Activated T-helper 17 cell treated with anti-CD3 and anti-CD28 coated beads, Interleukin-2, amount 50 U/mL, for 72 hours (primary cell): Measurements from ENCODE around the gene SNAI1. TPM values are rescaled to one million over a fixed set of nuclear protein-coding genes. Genes with fewer than 3 reads are reported as not detected.
"Not testable (repeated sequence)": the region's sequence is repeated elsewhere in the genome, so short reads cannot be mapped to it uniquely, and the experiment has no call there.

ENCODE experiments used
- ATAC-seq: fragments of 150-1000 bp; cut with Tn5 transposase; replicated peaks from 2 replicates; pipeline ENCODE4 v1.10.0; 2021; ENCODE audit warnings: mild to moderate bottlenecking, moderate library complexity
- H3K27ac Mint-ChIP-seq: one replicate; pipeline ENCODE4 v1.8.0; 2022; ENCODE audit warnings: mixed read lengths
- H3K27me3 Mint-ChIP-seq: one replicate; pipeline ENCODE4 v1.8.0; 2022; ENCODE audit warnings: mixed read lengths
- H3K36me3 Mint-ChIP-seq: one replicate; pipeline ENCODE4 v1.8.0; 2022; ENCODE audit warnings: low read depth, mild to moderate bottlenecking, mixed read lengths
- H3K4me1 Mint-ChIP-seq: one replicate; pipeline ENCODE4 v1.8.0; 2022; ENCODE audit warnings: mixed read lengths
- H3K4me3 Mint-ChIP-seq: one replicate; pipeline ENCODE4 v1.8.0; 2022; ENCODE audit warnings: mild to moderate bottlenecking, mixed read lengths
- H3K9me3 Mint-ChIP-seq: one replicate; pipeline ENCODE4 v1.8.0; 2022; ENCODE audit warnings: mixed read lengths
- total RNA-seq, 2 donors: library from RNA; stranded (reverse); gene quantifications; one replicate each; pipeline ENCODE4 v1.2.3, GENCODE V29; 2022

Gene SNAI1
- total RNA-seq, 2 donors from 2014 or later = 0.34 TPM; not detected in 1

DNA sequence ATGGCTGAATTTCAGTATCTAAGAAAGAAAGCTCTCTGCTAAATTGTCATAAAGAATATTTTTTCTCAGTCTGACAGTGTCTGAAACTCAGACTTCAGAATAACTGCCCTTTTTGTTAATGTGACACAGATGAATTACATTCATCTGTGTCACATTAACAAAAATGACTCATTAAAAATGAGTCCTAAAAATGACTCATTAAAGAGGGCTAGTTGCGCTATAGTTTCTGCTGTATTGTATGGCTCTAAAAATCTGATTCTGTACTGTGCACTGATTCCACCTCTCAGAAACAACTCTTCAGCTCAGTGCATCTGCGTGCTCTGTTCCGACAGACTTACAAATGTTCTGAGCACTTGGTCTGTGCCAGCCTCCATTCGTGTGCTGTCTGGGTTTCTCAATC lies 31.6 kb upstream of the SNAI1 start:
- Mint-ChIP-seq H3K4me1 (peaks cover 17% of the 10 kb centered on the region), H3K27ac (peak overlapping the region; percentile 70), H3K36me3 (peaks cover 91% of the 10 kb centered on the region), H3K27me3 (no peaks in the 10 kb centered on the region), H3K4me3 (peak overlapping the region; percentile 42), H3K9me3 (no peaks in the 10 kb centered on the region)
- peak; percentile 98 for ATAC-seq

DNA sequence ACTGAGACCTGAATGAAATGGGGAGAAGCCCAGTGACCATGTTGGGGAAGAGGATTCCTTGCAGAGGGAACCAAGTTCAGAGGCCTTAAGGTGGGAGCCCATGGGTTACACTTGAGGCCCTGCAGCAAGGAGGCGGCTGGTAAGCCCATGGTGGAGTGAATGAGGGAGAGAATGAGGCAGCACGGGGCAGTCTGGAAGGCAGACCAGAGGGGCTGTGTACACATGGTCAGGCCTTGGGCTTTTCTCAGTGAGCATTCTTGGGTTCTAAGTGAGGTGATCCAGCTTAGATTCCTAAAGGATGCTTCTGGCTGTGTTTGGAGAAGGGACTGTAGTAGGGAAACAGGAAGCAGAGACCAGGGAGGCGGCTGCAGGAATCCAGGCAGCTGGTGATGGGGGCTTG lies 27.6 kb upstream of the SNAI1 start:
- Mint-ChIP-seq H3K4me1 (peaks cover 18% of the 10 kb centered on the region), H3K4me3 (no peak overlapping the region), H3K9me3 (no peaks in the 10 kb centered on the region), H3K36me3 (peaks cover 83% of the 10 kb centered on the region), H3K27me3 (no peaks in the 10 kb centered on the region), H3K27ac (no peak overlapping the region)
- no peak for ATAC-seq

DNA sequence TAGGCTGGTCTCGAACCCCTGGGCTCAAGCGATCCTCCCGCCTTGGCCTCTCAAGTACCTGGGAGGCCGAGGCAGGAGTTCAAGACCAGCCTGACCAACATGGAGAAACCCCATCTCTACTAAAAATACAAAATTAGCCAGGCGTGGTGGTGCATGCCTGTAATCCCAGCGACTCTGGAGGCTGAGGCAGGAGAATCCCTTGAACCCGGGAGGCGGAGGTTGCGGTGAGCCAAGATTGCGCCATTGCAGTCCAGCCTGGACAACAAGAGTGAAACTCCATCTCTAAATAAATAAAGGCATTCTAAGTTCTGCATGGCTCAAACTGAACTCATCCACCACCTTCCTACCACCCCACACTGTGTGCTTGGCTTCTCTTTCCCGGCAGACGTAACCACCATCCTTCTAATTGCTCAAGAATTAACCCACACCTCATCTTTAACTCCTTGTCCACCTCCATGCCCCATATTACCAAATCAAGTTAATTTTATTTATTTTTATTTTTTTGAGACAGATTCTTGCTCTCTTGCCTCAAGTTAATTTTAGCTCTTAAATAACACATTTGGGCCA lies 26.9 kb upstream of the SNAI1 start:
- not testable (repeated sequence) for H3K4me3 Mint-ChIP-seq, H3K27ac Mint-ChIP-seq, ATAC-seq, H3K9me3 Mint-ChIP-seq, H3K27me3 Mint-ChIP-seq
- H3K4me1 Mint-ChIP-seq = peaks cover 13% of the 10 kb centered on the region
- peaks cover 76% of the 10 kb centered on the region for H3K36me3 Mint-ChIP-seq

- H3K27me3 Mint-ChIP-seq = no peaks in the 10 kb centered on the region
- H3K4me3 Mint-ChIP-seq = no peak overlapping the region
- peaks cover 68% of the 10 kb centered on the region for H3K36me3 Mint-ChIP-seq
- H3K27ac Mint-ChIP-seq = no peak overlapping the region
- no peaks in the 10 kb centered on the region for H3K9me3 Mint-ChIP-seq
- H3K4me1 Mint-ChIP-seq = peaks cover 8% of the 10 kb centered on the region
- no peak for ATAC-seq
Observed at GRCh38 chr20:49956689-49957088, 26.1 kb upstream of the SNAI1 start.

DNA sequence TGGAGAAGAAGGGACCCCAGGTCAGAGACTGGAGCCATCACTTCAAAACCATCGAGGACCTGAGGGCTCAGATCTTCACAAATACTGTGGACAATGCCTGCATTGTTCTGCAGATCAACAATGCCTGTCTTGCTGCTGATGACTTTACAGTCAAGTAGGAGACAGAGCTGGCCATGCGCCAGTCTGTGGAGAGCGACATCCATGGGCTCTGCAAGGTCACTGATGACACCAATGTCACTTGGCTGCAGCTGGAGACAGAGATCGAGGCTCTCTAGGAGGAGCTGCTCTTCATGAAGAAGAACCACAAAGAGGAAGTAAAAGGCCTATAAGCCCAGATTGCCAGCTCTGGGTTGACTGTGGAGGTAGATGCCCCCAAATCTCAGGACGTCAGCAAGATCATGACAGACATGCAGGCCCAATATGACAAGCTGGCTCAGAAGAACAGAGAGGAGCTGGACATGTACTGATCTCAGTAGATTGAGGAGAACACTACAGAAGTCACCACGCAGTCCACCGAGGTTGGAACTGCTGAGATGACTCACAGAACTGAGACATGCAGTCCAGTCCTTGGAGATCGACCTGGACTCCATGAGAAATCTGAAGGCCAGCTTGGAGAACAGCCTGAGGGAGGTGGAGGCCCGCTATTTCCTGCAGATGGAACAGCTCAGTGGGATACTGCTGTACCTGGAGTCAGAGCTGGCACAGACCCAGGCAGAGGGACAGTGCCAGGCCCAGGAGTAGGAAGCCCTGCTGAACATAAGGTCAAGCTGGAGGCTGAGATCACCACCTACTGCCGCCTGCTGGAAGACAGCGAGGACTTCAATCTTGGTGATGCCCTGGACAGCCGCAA lies 25.5 kb upstream of the SNAI1 start:
- ATAC-seq = peak; percentile 49
- Mint-ChIP-seq H3K36me3 (peaks cover 62% of the 10 kb centered on the region), H3K27ac (peak overlapping the region; percentile 12)
- not testable (repeated sequence) for H3K4me1 Mint-ChIP-seq, H3K4me3 Mint-ChIP-seq, H3K9me3 Mint-ChIP-seq, H3K27me3 Mint-ChIP-seq

GRCh38 chr20:49961413-49961812 lies 21.4 kb upstream of the SNAI1 start:
- Mint-ChIP-seq H3K36me3 (peaks cover 28% of the 10 kb centered on the region), H3K27me3 (no peaks in the 10 kb centered on the region), H3K9me3 (no peaks in the 10 kb centered on the region), H3K4me1 (peaks cover 8% of the 10 kb centered on the region), H3K27ac (no peak overlapping the region), H3K4me3 (no peak overlapping the region)
- ATAC-seq = no peak

DNA sequence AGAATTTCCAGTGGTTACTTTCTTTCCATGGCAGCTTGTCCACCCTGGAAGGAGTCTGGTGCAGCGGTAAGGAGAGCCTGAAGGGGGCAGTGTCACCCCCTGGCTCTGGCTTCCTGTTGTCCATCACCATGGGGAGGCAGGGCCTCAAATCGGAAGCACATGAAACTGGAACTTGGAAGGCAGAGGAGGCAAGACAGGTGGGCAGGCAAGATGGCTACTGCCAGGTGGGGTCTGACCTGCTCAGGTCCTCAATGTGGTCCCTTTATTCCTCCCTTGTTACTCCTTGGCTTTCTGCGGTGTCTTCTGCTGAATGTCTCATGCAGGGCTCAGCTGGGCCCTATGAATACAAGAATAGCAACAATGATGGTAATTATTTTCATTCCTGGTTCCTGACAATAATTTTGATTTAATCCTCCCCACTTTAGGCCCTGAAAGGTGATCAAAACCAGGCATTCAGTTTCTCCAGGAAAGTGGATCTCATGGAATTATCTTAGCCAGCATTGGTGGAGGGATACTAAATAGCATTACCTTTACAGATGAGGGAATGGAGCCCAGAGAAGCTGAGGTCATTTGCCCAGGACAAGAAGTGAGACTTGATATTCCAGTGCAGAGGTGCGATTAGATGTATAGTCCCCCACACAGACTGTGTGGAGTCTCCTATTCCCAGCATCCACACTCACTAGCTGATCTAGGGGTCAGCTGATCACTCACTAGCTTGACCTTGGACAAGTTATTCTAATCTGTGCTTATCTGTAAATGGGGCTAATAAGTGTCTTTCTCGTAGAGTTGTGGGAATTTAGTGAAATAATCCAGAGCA lies 17.6 kb upstream of the SNAI1 start:
- Mint-ChIP-seq H3K9me3 (no peaks in the 10 kb centered on the region), H3K27me3 (no peaks in the 10 kb centered on the region), H3K4me3 (no peak overlapping the region), H3K4me1 (no peaks in the 10 kb centered on the region), H3K27ac (no peak overlapping the region), H3K36me3 (no peaks in the 10 kb centered on the region)
- ATAC-seq = peak; percentile 69

DNA sequence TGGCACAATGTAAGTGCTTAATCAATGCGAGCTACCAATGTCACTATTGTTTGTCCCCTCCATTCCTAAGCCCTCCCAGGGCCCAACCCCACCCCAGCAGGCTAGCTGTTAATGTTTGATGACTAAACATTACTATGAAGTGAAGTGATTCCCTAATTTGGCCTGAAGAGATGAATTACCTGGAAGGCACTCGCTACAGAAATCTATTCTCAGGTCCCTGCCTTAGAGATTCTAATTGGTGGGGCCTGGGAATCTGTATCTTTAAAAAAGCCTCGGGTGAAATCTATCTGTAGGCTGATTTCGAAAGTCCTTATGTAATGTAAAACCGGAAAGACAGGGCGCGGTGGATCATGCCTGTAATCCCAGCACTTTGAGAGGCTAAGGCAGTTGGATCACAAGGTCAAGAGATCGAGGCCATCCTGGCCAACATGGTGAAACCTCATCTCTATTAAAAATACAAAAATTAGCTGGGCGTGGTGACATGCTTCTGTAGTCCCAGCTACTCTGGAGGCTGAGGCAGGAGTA lies 16.9 kb upstream of the SNAI1 start:
- no peaks in the 10 kb centered on the region for H3K4me1 Mint-ChIP-seq
- no peak for ATAC-seq
- H3K9me3 Mint-ChIP-seq = no peaks in the 10 kb centered on the region
- no peak overlapping the region for H3K4me3 Mint-ChIP-seq
- H3K27me3 Mint-ChIP-seq = no peaks in the 10 kb centered on the region
- H3K36me3 Mint-ChIP-seq = no peaks in the 10 kb centered on the region
- no peak overlapping the region for H3K27ac Mint-ChIP-seq

GRCh38 chr20:49966861-49967260 lies 15.9 kb upstream of the SNAI1 start:
- no peak for ATAC-seq
- Mint-ChIP-seq H3K9me3 (no peaks in the 10 kb centered on the region), H3K27me3 (no peaks in the 10 kb centered on the region), H3K4me3 (no peak overlapping the region), H3K4me1 (no peaks in the 10 kb centered on the region), H3K36me3 (no peaks in the 10 kb centered on the region), H3K27ac (no peak overlapping the region)

GRCh38 chr20:49969234-49969633 lies 13.5 kb upstream of the SNAI1 start:
- no peaks in the 10 kb centered on the region for H3K9me3 Mint-ChIP-seq
- H3K4me3 Mint-ChIP-seq = no peak overlapping the region
- no peaks in the 10 kb centered on the region for H3K36me3 Mint-ChIP-seq
- no peaks in the 10 kb centered on the region for H3K4me1 Mint-ChIP-seq
- no peaks in the 10 kb centered on the region for H3K27me3 Mint-ChIP-seq
- no peak for ATAC-seq
- no peak overlapping the region for H3K27ac Mint-ChIP-seq

DNA sequence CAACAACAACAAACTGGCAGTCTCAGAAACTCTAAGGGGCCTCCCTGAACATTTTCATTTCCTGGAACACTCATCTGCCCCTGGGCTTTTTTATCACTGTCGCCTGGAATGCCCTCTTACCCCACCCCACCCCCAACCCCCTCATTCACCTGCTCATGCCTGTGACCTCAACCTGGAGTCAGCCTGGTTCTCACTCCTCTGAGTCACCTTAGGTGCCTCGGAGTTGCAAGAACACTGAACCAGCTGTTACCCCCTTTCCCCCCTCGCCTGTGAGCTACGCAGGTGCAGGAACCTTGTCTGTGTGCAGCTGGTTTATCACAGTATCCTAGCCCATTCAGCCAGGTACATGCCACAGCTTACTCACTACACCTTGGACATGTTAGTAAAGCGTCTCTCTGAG lies 12.8 kb upstream of the SNAI1 start:
- Mint-ChIP-seq H3K4me1 (no peaks in the 10 kb centered on the region), H3K4me3 (no peak overlapping the region), H3K36me3 (no peaks in the 10 kb centered on the region), H3K9me3 (no peaks in the 10 kb centered on the region), H3K27ac (no peak overlapping the region), H3K27me3 (no peaks in the 10 kb centered on the region)
- ATAC-seq = no peak

DNA sequence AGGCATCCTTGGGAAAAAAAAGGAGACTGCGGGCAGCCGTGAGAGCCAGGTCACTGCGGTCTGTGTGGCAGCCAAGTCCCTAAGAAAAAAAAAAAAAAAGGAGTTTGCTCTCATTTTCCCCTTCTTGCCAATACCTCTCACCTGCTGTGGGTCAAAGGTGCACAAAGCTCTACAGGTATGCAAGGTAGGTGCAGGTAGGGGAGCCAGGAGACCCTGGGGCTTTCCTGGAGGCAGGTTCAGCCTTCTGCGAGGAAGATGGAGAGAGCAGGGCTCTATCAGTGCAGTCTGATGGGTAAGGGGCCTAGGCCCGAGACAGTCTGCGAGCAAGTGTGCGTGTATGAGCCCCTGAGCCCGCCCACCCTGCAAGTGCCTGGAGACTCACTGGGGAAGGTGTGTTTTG lies 12.3 kb upstream of the SNAI1 start:
- H3K27ac Mint-ChIP-seq = no peak overlapping the region
- H3K4me3 Mint-ChIP-seq = no peak overlapping the region
- no peaks in the 10 kb centered on the region for H3K9me3 Mint-ChIP-seq
- H3K27me3 Mint-ChIP-seq = no peaks in the 10 kb centered on the region
- no peak for ATAC-seq
- no peaks in the 10 kb centered on the region for H3K4me1 Mint-ChIP-seq
- H3K36me3 Mint-ChIP-seq = no peaks in the 10 kb centered on the region

DNA sequence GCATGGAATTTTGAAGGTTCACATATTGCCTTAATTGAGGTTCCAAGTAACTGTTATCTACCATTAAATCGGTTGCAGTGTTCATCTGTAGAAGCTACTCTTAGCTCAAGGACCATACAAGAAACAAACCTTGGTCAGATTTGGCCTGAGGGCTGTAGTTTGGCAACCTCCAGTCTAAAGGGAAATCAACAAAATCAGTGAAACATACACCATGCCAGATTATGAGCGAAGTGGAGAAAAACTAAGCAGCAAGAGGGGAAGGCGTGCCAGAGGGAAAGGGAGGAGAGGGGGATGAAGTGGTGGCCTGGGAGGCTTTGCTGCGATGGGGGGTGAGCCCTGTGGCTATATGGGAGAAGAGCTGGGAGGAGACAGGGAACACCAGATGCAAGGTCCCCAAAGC lies 8.8 kb upstream of the SNAI1 start:
- no peak for ATAC-seq
- Mint-ChIP-seq H3K27me3 (no peaks in the 10 kb centered on the region), H3K36me3 (no peaks in the 10 kb centered on the region), H3K9me3 (no peaks in the 10 kb centered on the region), H3K4me1 (no peaks in the 10 kb centered on the region), H3K27ac (no peak overlapping the region), H3K4me3 (no peak overlapping the region)

DNA sequence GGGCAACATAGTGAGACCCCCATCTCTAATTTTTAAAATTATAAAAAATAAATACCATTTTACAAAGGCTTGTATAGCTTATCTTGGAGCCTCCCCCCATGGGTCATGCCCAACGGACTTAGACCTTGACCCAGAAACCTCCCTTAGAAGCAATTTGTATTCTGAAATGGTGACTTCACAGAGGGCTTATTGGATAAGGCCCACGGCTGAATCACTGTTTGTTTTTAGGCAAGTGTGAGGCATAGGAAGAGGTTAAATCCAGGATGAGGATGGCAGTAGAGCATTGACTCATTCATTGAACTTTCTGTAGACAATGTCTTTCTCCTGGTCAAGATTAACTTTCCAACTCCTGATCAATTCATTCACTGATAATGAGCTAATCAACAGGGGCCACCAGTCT lies 6.2 kb upstream of the SNAI1 start:
- Mint-ChIP-seq H3K36me3 (no peaks in the 10 kb centered on the region), H3K27ac (no peak overlapping the region), H3K27me3 (peaks cover 4% of the 10 kb centered on the region), H3K9me3 (no peaks in the 10 kb centered on the region), H3K4me1 (no peaks in the 10 kb centered on the region), H3K4me3 (no peak overlapping the region)
- peak; percentile 55 for ATAC-seq

DNA sequence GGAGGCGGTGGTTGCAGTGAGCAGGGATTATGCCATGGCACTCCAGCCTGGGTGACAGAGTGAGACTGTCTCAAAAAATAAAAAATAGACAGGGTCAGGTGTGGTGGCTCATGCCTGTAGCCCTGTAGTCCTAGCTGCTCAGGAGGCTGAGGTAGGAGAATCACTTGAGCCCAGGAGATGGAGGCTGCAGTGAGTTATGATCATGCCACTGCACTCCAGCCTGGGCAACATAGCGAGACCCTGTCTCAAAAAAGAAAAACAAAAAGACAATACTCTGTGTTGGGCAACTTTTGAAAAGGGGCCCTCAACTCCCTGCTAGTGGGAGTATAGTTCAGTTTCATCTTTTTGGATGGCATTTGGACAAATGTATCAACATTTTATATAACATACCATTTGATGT lies 5.0 kb upstream of the SNAI1 start:
- ATAC-seq, H3K4me3 Mint-ChIP-seq, H3K4me1 Mint-ChIP-seq, H3K36me3 Mint-ChIP-seq, H3K9me3 Mint-ChIP-seq, H3K27ac Mint-ChIP-seq, H3K27me3 Mint-ChIP-seq: not testable (repeated sequence)
